Liver (tissue), 3 donors: ENCODE measurements around the gene EPB41L2.

Source experiments
- EGR1 ChIP-seq, 2 donors: IDR thresholded peaks; 2 replicates each; pipeline ENCODE4 v1.6.1; 2016 to 2018; ENCODE audit warnings: antibody characterized with exemption in 2 of 2, low read depth in 2 of 2
- FOXA1 ChIP-seq: IDR thresholded peaks from 2 replicates; pipeline ENCODE4 v1.6.1; 2016; ENCODE audit warnings: antibody characterized with exemption
- GABPA ChIP-seq, 2 donors: IDR thresholded peaks in 1 of 2; conservative IDR thresholded peaks in 1 of 2; 2 replicates each; pipeline ENCODE4 v1.6.1; 2016; ENCODE audit warnings: antibody characterized with exemption in 2 of 2, mild to moderate bottlenecking in 1 of 2, moderate library complexity in 1 of 2
- HNF4G ChIP-seq: IDR thresholded peaks from 2 replicates; pipeline ENCODE4 v1.6.1; 2016; ENCODE audit warnings: antibody characterized with exemption
- JUND ChIP-seq, 2 donors: IDR thresholded peaks; 2 replicates each; pipeline ENCODE4 v1.6.1; 2016; ENCODE audit warnings: antibody characterized with exemption in 2 of 2
- RAD21 ChIP-seq, 2 donors: IDR thresholded peaks; 2 replicates each; pipeline ENCODE4 v1.6.1; 2016; ENCODE audit warnings: antibody characterized with exemption in 2 of 2, mild to moderate bottlenecking in 2 of 2
- RXRA ChIP-seq, 2 donors: IDR thresholded peaks; 2 replicates each; pipeline ENCODE4 v1.6.1; 2017 to 2018; ENCODE audit warnings: antibody characterized with exemption in 2 of 2, mild to moderate bottlenecking in 1 of 2
- TAF1 ChIP-seq: conservative IDR thresholded peaks from 2 replicates; pipeline ENCODE4 v1.6.1; 2016; ENCODE audit warnings: antibody characterized with exemption, mild to moderate bottlenecking
- YY1 ChIP-seq: IDR thresholded peaks from 2 replicates; pipeline ENCODE4 v1.6.1; 2016; ENCODE audit warnings: antibody characterized with exemption, mild to moderate bottlenecking
- TF ChIP-seq, protein P1 (sequence below): IDR thresholded peaks from 2 replicates; pipeline ENCODE4 v1.6.1; 2016; ENCODE audit warnings: antibody characterized with exemption
- TF ChIP-seq, protein P2 (sequence below): IDR thresholded peaks from 2 replicates; pipeline ENCODE4 v1.6.1; 2016; ENCODE audit warnings: antibody characterized with exemption
- TF ChIP-seq, protein P3 (sequence below): fragments of 150-350 bp; IDR thresholded peaks from 2 replicates; pipeline ENCODE4 v1.5.1; 2017; ENCODE audit warnings: improper control_type of control experiment, low read depth, low read length; ENCODE audit not compliant: missing input control
- TF ChIP-seq, protein P4 (sequence below): IDR thresholded peaks from 2 replicates; pipeline ENCODE4 v1.6.1; 2016; ENCODE audit warnings: antibody characterized with exemption, mild to moderate bottlenecking
- donor health status: healthy.
- donor health status: healthy.

DNA sequence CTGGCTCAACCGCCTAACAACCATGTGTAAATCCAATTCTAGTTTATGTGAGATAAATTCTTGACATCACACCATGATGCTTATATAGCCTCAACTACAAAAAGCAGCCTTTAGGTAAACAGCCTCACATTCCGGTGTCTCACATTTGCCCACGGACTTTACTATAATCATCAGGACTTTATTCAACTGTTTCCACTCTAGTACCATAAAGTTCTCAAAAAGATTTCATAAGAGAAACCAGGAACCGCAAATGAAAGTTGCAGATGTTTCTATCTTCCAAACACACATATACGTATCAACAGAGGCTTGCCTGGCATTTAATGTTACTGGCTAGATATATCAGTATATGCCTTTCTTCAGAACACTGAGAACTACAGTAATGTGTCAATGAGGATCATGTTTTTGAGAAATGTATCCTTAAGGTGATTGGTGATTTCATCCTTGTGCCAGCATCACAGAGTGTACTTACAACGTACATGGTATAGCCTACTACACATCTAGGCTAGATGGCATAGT is 80.0 kb downstream of the EPB41L2 start:
- TF ChIP-seq, protein P1, sequence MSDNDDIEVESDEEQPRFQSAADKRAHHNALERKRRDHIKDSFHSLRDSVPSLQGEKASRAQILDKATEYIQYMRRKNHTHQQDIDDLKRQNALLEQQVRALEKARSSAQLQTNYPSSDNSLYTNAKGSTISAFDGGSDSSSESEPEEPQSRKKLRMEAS = no peak
- TF ChIP-seq, protein P2, sequence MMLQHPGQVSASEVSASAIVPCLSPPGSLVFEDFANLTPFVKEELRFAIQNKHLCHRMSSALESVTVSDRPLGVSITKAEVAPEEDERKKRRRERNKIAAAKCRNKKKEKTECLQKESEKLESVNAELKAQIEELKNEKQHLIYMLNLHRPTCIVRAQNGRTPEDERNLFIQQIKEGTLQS = no peak
- TF ChIP-seq, protein P3, sequence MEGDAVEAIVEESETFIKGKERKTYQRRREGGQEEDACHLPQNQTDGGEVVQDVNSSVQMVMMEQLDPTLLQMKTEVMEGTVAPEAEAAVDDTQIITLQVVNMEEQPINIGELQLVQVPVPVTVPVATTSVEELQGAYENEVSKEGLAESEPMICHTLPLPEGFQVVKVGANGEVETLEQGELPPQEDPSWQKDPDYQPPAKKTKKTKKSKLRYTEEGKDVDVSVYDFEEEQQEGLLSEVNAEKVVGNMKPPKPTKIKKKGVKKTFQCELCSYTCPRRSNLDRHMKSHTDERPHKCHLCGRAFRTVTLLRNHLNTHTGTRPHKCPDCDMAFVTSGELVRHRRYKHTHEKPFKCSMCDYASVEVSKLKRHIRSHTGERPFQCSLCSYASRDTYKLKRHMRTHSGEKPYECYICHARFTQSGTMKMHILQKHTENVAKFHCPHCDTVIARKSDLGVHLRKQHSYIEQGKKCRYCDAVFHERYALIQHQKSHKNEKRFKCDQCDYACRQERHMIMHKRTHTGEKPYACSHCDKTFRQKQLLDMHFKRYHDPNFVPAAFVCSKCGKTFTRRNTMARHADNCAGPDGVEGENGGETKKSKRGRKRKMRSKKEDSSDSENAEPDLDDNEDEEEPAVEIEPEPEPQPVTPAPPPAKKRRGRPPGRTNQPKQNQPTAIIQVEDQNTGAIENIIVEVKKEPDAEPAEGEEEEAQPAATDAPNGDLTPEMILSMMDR = no peak
- TF ChIP-seq, protein P4, sequence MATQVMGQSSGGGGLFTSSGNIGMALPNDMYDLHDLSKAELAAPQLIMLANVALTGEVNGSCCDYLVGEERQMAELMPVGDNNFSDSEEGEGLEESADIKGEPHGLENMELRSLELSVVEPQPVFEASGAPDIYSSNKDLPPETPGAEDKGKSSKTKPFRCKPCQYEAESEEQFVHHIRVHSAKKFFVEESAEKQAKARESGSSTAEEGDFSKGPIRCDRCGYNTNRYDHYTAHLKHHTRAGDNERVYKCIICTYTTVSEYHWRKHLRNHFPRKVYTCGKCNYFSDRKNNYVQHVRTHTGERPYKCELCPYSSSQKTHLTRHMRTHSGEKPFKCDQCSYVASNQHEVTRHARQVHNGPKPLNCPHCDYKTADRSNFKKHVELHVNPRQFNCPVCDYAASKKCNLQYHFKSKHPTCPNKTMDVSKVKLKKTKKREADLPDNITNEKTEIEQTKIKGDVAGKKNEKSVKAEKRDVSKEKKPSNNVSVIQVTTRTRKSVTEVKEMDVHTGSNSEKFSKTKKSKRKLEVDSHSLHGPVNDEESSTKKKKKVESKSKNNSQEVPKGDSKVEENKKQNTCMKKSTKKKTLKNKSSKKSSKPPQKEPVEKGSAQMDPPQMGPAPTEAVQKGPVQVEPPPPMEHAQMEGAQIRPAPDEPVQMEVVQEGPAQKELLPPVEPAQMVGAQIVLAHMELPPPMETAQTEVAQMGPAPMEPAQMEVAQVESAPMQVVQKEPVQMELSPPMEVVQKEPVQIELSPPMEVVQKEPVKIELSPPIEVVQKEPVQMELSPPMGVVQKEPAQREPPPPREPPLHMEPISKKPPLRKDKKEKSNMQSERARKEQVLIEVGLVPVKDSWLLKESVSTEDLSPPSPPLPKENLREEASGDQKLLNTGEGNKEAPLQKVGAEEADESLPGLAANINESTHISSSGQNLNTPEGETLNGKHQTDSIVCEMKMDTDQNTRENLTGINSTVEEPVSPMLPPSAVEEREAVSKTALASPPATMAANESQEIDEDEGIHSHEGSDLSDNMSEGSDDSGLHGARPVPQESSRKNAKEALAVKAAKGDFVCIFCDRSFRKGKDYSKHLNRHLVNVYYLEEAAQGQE = no peak
- no peak for TF ChIP-seq YY1
- TF ChIP-seq EGR1 (IDR thresholded peaks at IDR 0.05; ENCODE audit: low read depth in 2 of 2) = no peak
- TF ChIP-seq FOXA1 = no peak
- no peak for TF ChIP-seq HNF4G
- TF ChIP-seq JUND (IDR thresholded peaks at IDR 0.05) = no peak
- TF ChIP-seq TAF1 = no peak
- TF ChIP-seq GABPA (IDR thresholded peaks at IDR 0.05 in 1 of 2, conservative IDR thresholded peaks at IDR 0.05 in 1 of 2) = no peak
- no peak for TF ChIP-seq RAD21 (IDR thresholded peaks at IDR 0.05)
- no peak for TF ChIP-seq RXRA (IDR thresholded peaks at IDR 0.05)
